Colonic mucosa (tissue), 4 donors: Measurements from ENCODE around the gene FYCO1. TPM values are rescaled to one million over a fixed set of nuclear protein-coding genes. Genes with fewer than 3 reads are reported as not detected.
A peak's percentile ranks its signal among the peaks of the same experiment; 100 is the strongest.

Experiments used
- DNase-seq: peaks from one replicate; pipeline ENCODE4 v3.0.0-alpha.2; 2020
- H3K27ac ChIP-seq: fragments of 200-600 bp; one replicate; pipeline ENCODE4 v1.8.0; 2021
- H3K27me3 ChIP-seq: fragments of 200-600 bp; one replicate; pipeline ENCODE4 v1.8.0; 2021
- H3K36me3 ChIP-seq: fragments of 200-600 bp; one replicate; pipeline ENCODE4 v1.8.0; 2021
- H3K4me1 ChIP-seq: fragments of 200-600 bp; one replicate; pipeline ENCODE4 v1.8.0; 2021; ENCODE audit warnings: mild to moderate bottlenecking
- H3K4me3 ChIP-seq: fragments of 200-600 bp; one replicate; pipeline ENCODE4 v1.8.0; 2021
- H3K9ac ChIP-seq, 2 donors: one replicate each; pipeline ENCODE4 v1.7.0; 2013; ENCODE audit warnings: control low read depth in 2 of 2, low read depth in 2 of 2, low read length in 2 of 2
- H3K9me3 ChIP-seq: fragments of 200-600 bp; one replicate; pipeline ENCODE4 v1.8.0; 2021
- intact Hi-C: fragments of 100-400 bp; cut with DNase I; formaldehyde crosslinking; loops from one replicate; pipeline ENCODE4 v1.14.1; 2022
- total RNA-seq, 2 donors: library from RNA; stranded (reverse); fragmentation: NEBNext Ultra II Directional in 1 of 2; extraction: Animal tissue kit (Norgen Biotek cat#: 25700) in 1 of 2; gene quantifications; one replicate each; pipeline ENCODE4 v1.2.1, GENCODE V29; 2021
- TF ChIP-seq, protein P1 (sequence below): fragments of 200-600 bp; IDR thresholded peaks from one replicate; pipeline ENCODE4 v1.8.0; 2022; ENCODE audit warnings: antibody characterized with exemption, mild to moderate bottlenecking
- donor health status: healthy.
- donor health status: DM: no; HTN: no; CAD: no.
- donor health status: DM: no; HTN: no; CAD: no.

Gene FYCO1
- total RNA-seq, 2 donors from 2014 or later: 21.7 to 30.8 TPM

DNA sequence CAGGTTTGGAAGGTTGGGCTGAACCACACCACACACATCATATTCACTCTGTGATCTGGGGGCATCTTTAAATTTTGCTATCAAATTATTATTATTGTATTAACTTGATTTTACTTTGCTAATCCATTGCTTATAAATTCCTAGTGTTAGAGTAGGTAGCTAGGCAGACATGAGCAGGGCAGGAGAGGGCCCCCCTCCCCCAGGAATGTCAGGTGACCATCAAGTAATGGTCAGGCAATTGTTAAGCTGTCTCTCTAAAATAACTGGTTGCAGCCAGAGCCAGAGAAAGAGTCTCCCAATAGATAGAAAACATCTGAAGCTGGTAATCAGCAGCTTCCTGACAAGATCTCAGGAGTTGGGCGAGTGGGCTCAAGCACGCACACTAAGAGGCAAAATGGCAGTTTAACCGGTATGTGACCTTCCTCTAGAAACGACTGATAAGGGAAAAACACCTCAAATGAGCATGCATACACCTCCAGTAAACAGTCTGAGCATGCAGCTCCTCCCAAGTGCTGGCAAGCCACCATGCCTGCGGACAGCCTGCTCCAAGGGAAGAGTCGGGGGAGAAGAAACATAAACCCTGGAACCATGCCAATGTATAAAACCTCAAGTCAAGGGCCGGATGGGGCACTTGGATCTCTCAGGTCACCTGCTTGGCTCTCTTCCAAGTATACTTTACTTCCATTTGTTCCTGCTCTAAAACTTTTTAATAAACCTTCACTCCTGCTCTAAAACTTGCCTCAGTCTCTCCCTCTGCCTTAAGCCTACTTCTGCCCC lies 55.4 kb downstream of the FYCO1 start:
- H3K27me3 ChIP-seq: no peaks in the 10 kb centered on the region
- H3K4me1 ChIP-seq: no peaks in the 10 kb centered on the region
- H3K27ac ChIP-seq: no peak overlapping the region
- no peak for DNase-seq
- TF ChIP-seq, protein P1, sequence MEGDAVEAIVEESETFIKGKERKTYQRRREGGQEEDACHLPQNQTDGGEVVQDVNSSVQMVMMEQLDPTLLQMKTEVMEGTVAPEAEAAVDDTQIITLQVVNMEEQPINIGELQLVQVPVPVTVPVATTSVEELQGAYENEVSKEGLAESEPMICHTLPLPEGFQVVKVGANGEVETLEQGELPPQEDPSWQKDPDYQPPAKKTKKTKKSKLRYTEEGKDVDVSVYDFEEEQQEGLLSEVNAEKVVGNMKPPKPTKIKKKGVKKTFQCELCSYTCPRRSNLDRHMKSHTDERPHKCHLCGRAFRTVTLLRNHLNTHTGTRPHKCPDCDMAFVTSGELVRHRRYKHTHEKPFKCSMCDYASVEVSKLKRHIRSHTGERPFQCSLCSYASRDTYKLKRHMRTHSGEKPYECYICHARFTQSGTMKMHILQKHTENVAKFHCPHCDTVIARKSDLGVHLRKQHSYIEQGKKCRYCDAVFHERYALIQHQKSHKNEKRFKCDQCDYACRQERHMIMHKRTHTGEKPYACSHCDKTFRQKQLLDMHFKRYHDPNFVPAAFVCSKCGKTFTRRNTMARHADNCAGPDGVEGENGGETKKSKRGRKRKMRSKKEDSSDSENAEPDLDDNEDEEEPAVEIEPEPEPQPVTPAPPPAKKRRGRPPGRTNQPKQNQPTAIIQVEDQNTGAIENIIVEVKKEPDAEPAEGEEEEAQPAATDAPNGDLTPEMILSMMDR: no peak
- H3K9ac ChIP-seq: no peak overlapping the region
- no peaks in the 10 kb centered on the region for H3K36me3 ChIP-seq
- intact Hi-C loops: no loop called here
- no peak overlapping the region for H3K4me3 ChIP-seq
- H3K9me3 ChIP-seq: no peaks in the 10 kb centered on the region

DNA sequence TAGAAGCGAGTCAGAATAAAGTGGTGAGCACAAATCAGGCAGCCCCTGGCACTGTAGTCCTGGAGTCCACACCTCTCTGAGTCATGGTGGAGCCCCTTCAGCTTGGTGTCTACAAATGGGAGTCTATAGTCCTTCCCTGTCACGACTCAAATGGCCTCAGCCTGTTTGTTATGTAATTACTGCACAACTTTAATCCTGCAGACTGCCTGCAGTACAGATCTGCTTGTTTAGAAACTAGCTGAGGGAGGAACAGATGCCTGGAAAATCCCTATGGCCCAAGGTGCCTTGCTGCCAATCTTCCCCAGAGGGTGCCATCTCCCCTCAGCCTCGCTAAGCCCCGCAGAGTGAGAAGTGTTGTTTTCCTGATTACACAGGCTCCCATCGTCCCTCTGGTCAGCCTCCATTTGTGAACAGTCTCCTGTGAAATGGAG lies 56.3 kb downstream of the FYCO1 start:
- Histone ChIP-seq H3K27ac (no peak overlapping the region), H3K9ac (no peak overlapping the region), H3K36me3 (no peaks in the 10 kb centered on the region), H3K9me3 (no peaks in the 10 kb centered on the region), H3K4me3 (no peak overlapping the region), H3K27me3 (no peaks in the 10 kb centered on the region), H3K4me1 (no peaks in the 10 kb centered on the region)
- DNase-seq: no peak
- intact Hi-C loops: loop anchor here (2.0 kb wide), 1 partner anchor 139 kb away; no protein-coding TSS in a partner anchor
- TF ChIP-seq, protein P1: no peak

DNA sequence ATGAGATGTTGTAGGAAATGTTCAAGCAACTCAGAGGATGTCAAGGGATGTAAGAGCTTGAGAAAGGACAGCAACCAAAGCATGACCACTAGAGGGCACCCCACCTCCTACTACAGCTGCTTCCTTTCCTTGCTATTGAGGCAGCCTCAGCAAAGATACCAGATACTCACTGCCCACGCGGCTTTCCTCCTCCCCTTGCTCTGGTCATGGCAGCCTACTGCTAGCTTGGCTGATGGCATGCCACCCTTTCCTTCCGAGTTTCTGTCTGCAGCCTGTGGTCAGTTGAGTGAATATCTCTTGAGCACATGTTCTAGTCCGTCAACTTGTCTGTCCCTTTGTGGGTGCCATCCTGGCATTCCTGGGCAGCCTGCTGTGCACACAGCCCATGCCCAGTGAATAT lies 56.8 kb downstream of the FYCO1 start:
- intact Hi-C loops: loop anchor here (2.0 kb wide), 1 partner anchor 140 kb away; no protein-coding TSS in a partner anchor
- peak; percentile 85 for DNase-seq
- Histone ChIP-seq H3K4me1 (no peaks in the 10 kb centered on the region), H3K9ac (no peak overlapping the region), H3K9me3 (no peaks in the 10 kb centered on the region), H3K4me3 (no peak overlapping the region), H3K36me3 (no peaks in the 10 kb centered on the region), H3K27ac (no peak overlapping the region), H3K27me3 (no peaks in the 10 kb centered on the region)
- TF ChIP-seq, protein P1: peak; percentile 81

DNA sequence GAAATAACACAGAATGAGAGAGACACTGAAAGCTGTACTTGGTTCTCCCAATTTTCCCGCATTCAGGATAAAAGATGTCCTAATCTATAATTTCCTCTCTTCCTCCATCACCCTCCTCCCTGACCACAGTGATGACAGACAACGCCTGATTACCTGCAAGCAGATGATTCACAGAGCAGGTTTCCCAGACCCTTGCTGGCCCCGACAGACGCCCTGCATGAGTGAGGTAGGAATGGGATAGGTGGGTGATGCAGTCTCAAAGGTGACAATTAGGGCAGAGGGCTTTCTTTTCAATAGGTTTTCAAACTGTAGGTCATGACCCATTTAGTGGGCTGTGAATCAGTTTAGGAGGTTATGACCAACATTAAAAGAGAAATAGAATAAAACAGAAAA lies 57.6 kb downstream of the FYCO1 start:
- H3K9me3 ChIP-seq: no peaks in the 10 kb centered on the region
- H3K9ac ChIP-seq: no peak overlapping the region
- TF ChIP-seq, protein P1: no peak
- H3K27ac ChIP-seq: no peak overlapping the region
- no peaks in the 10 kb centered on the region for H3K27me3 ChIP-seq
- DNase-seq: no peak
- no peaks in the 10 kb centered on the region for H3K4me1 ChIP-seq
- H3K36me3 ChIP-seq: no peaks in the 10 kb centered on the region
- H3K4me3 ChIP-seq: no peak overlapping the region
- intact Hi-C loops: loop anchor here (2.0 kb wide), 1 partner anchor 141 kb away; no protein-coding TSS in a partner anchor

DNA sequence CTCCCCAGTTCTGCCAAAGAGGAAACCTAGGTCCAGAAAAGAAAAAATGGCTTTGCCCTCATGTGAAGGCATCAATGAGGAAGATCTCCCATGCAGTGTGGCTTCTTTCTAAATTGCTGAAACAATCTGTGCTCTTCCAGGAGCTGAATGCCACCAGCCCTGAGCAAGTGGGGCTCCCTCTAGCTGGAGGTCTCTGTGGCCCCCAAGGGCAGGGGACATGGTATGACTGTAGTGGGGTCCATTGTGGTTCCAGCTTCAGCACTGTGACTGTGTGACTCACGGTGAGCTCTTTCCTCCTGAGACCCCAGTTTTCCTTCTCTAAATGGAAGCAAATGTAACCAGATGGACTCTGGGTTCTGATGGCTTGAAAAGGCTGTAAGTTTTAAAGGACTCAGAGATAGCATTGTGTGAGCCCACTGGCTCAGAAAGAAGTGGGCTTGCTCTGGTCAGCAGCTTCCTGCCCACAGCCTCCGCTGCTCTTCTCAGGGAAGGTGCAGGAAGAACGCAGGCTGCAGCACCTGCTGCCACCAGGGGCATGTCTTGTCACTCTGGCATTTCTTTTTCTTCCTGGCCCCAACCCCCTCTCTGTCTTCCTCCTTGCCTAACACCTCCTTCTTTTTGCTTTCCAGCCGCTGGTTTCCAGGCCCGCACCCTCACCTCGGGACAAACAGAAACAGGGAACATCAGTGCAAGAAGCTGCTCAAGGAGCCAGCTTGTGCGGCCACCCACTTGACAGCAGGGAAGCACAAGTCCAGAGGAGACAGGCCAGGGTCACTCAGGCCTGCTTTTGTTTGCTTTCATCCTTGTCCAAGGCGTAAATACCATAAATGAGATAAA lies 58.2 kb downstream of the FYCO1 start:
- Histone ChIP-seq H3K27ac (no peak overlapping the region), H3K9me3 (no peaks in the 10 kb centered on the region), H3K27me3 (no peaks in the 10 kb centered on the region), H3K4me1 (no peaks in the 10 kb centered on the region), H3K4me3 (no peak overlapping the region), H3K9ac (no peak overlapping the region), H3K36me3 (no peaks in the 10 kb centered on the region)
- no peak for DNase-seq
- TF ChIP-seq, protein P1: no peak
- intact Hi-C loops: loop anchor here (2.0 kb wide), 1 partner anchor 141 kb away; no protein-coding TSS in a partner anchor
